CD14-positive monocyte (primary cell): ENCODE measurements around the gene PTGR2. TPM values are rescaled to one million over a fixed set of nuclear protein-coding genes. Genes with fewer than 3 reads are reported as not detected.

Experiments used
- DNase-seq, 3 donors: peaks; one replicate each; pipeline ENCODE4 v3.0.0-alpha.2; 2011 to 2022
- H2AFZ ChIP-seq: 2 replicates; pipeline ENCODE4 v1.6.0; 2012; ENCODE audit warnings: mild to moderate bottlenecking, low read depth, low read length, inconsistent platforms; ENCODE audit not compliant: insufficient read depth, poor library complexity, severe bottlenecking
- H3K27ac ChIP-seq, 2 donors: 1 replicate in 1 of 2; 2 replicates in 1 of 2; pipeline ENCODE4 v1.5.1; 2012 to 2013; ENCODE audit warnings: low read length in 2 of 2, control low read depth in 1 of 2, inconsistent platforms in 1 of 2, low read depth in 1 of 2, mild to moderate bottlenecking in 1 of 2
- H3K27me3 ChIP-seq, 2 donors: one replicate each; pipeline versions ENCODE4 v1.6.0 to v1.6.1; 2011 to 2013; ENCODE audit warnings: low read length in 2 of 2; ENCODE audit not compliant: control insufficient read depth in 2 of 2, insufficient read depth in 2 of 2
- H3K36me3 ChIP-seq, 2 donors: replicated peaks in 1 of 2; 1 replicate in 1 of 2; 2 replicates in 1 of 2; pipeline versions ENCODE4 v1.5.1 to v1.6.1; 2012 to 2013; ENCODE audit warnings: low read length in 2 of 2, control low read depth in 1 of 2, inconsistent platforms in 1 of 2, mild to moderate bottlenecking in 1 of 2; ENCODE audit not compliant: insufficient read depth in 2 of 2, control insufficient read depth in 1 of 2
- H3K4me1 ChIP-seq, 2 donors: 1 replicate in 1 of 2; 2 replicates in 1 of 2; pipeline versions ENCODE4 v1.5.1 to v1.6.1; 2012 to 2013; ENCODE audit warnings: low read length in 2 of 2, control low read depth in 1 of 2, inconsistent platforms in 1 of 2, mild to moderate bottlenecking in 1 of 2, moderate library complexity in 1 of 2; ENCODE audit not compliant: insufficient read depth in 2 of 2, control insufficient read depth in 1 of 2
- H3K4me2 ChIP-seq: replicated peaks from 2 replicates; pipeline ENCODE3; 2012; ENCODE audit warnings: low read length, moderate library complexity, mild to moderate bottlenecking; ENCODE audit not compliant: poor library complexity, severe bottlenecking; ENCODE audit errors: extremely low read depth
- H3K4me3 ChIP-seq, 3 experiments: fragments of 200-600 bp in 1 of 3; sonication (generic) in 1 of 3; replicated peaks in 1 of 3; 1 replicate in 2 of 3; 2 replicates in 1 of 3; pipeline ENCODE4 v1.5.1; 2011 to 2013; ENCODE audit warnings: low read length in 3 of 3, mild to moderate bottlenecking in 3 of 3, control low read depth in 2 of 3, low read depth in 2 of 3, inconsistent platforms in 1 of 3, moderate library complexity in 1 of 3
- H3K79me2 ChIP-seq: 2 replicates; pipeline ENCODE4 v1.6.0; 2012; ENCODE audit warnings: mild to moderate bottlenecking, control low read depth, inconsistent platforms, low read length, moderate library complexity; ENCODE audit not compliant: insufficient read depth
- H3K9ac ChIP-seq: 2 replicates; pipeline ENCODE4 v1.6.0; 2017; ENCODE audit warnings: low read length, mild to moderate bottlenecking; ENCODE audit not compliant: insufficient read depth, poor library complexity, severe bottlenecking
- H3K9me3 ChIP-seq, 2 donors: replicated peaks in 1 of 2; 1 replicate in 1 of 2; 2 replicates in 1 of 2; pipeline versions ENCODE4 v1.5.1 to v1.6.1; 2012 to 2013; ENCODE audit warnings: low read length in 2 of 2, control low read depth in 1 of 2; ENCODE audit not compliant: control insufficient read depth in 1 of 2, insufficient read depth in 1 of 2
- H4K20me1 ChIP-seq: 2 replicates; pipeline ENCODE4 v1.6.0; 2012; ENCODE audit warnings: mild to moderate bottlenecking, low read length, control low read depth, moderate library complexity; ENCODE audit not compliant: insufficient read depth
- H3K27ac Mint-ChIP-seq, 7 donors: one replicate each; pipeline ENCODE4 v1.8.0; 2020; ENCODE audit warnings: mild to moderate bottlenecking in 7 of 7, mixed read lengths in 7 of 7, moderate library complexity in 6 of 7, inconsistent platforms in 2 of 7
- H3K27me3 Mint-ChIP-seq, 3 donors: one replicate each; pipeline ENCODE4 v1.8.0; 2021 to 2022; ENCODE audit warnings: low read depth in 3 of 3, mild to moderate bottlenecking in 3 of 3, mixed read lengths in 3 of 3, moderate library complexity in 3 of 3, inconsistent platforms in 1 of 3
- H3K36me3 Mint-ChIP-seq, 2 donors: one replicate each; pipeline ENCODE4 v1.8.0; 2020; ENCODE audit warnings: mixed read lengths in 2 of 2, inconsistent platforms in 1 of 2, mild to moderate bottlenecking in 1 of 2
- H3K4me1 Mint-ChIP-seq: one replicate; pipeline ENCODE4 v1.8.0; 2020; ENCODE audit warnings: mild to moderate bottlenecking, mixed read lengths
- H3K4me3 Mint-ChIP-seq, 2 donors: one replicate each; pipeline ENCODE4 v1.8.0; 2020; ENCODE audit warnings: mild to moderate bottlenecking in 2 of 2, mixed read lengths in 2 of 2, moderate library complexity in 1 of 2
- H3K9me3 Mint-ChIP-seq, 7 donors: one replicate each; pipeline ENCODE4 v1.8.0; 2020 to 2022; ENCODE audit warnings: mixed read lengths in 7 of 7, mild to moderate bottlenecking in 6 of 7, moderate library complexity in 6 of 7, inconsistent platforms in 2 of 7
- CTCF ChIP-seq: fragments of 200-600 bp; IDR thresholded peaks from one replicate; pipeline ENCODE4 v1.8.0; 2022; ENCODE audit warnings: antibody characterized with exemption, mild to moderate bottlenecking
- WGBS: methylation state at CpG from one replicate; pipeline ENCODE4 v1.1.5; 2013; ENCODE audit warnings: missing lambda C conversion rate; ENCODE audit not compliant: insufficient coverage; 5-methylcytosine and 5-hydroxymethylcytosine counted together
- intact Hi-C, 2 donors: fragments of 100-400 bp; cut with micrococcal nuclease; formaldehyde crosslinking; loops; one replicate each; pipeline versions ENCODE4 v1.15.0 to v1.15.1; 2023
- polyA plus RNA-seq, 3 donors: library from polyadenylated mRNA; depleted of rRNA in 1 of 3; unstranded in 2 of 3; stranded (reverse) in 1 of 3; fragments of 300-500 nt in 2 of 3; fragments of >200 nt in 1 of 3; fragmentation: Illumina TruSeq in 2 of 3; gene quantifications; 1 replicate in 2 of 3; 2 replicates in 1 of 3; pipeline ENCODE4 v1.2.3, GENCODE V29; 2012 to 2021

PTGR2 gene
- polyA plus RNA-seq, 3 donors, result 1.1 to 3.8 (median 1.1) TPM

GRCh38 chr14:73833034-73833433, 18.6 kb upstream of the PTGR2 start:
- TF ChIP-seq CTCF, result no peak
- no peak overlapping the region for H3K27ac Mint-ChIP-seq
- H3K79me2 ChIP-seq, result no peaks in the 10 kb centered on the region
- intact Hi-C loops, result no loop called here
- H3K36me3 Mint-ChIP-seq, result no peaks in the 10 kb centered on the region
- peaks cover 0 to 2% (median 2%) of the 10 kb centered on the region in 3 donors for H3K27me3 Mint-ChIP-seq
- peaks cover 13% of the 10 kb centered on the region for H3K4me1 Mint-ChIP-seq
- no peak overlapping the region for H3K27ac ChIP-seq
- no peaks in the 10 kb centered on the region for H3K36me3 ChIP-seq
- no peak overlapping the region for H3K4me3 Mint-ChIP-seq
- H2AFZ ChIP-seq, result no peak overlapping the region
- H3K4me3 ChIP-seq, result no peak overlapping the region
- no CpG with 5 or more reads among the region's 1 CpG for WGBS
- no peak overlapping the region for H3K9ac ChIP-seq
- H3K9me3 Mint-ChIP-seq, result peaks cover 0 to 1% (median 0%) of the 10 kb centered on the region in 7 donors
- no peak for DNase-seq
- H3K9me3 ChIP-seq, result no peaks in the 10 kb centered on the region
- H3K4me2 ChIP-seq, result no peak overlapping the region
- H3K27me3 ChIP-seq, result no peaks in the 10 kb centered on the region
- H3K4me1 ChIP-seq, result peaks cover 4 to 5% of the 10 kb centered on the region in 2 donors
- H4K20me1 ChIP-seq, result no peaks in the 10 kb centered on the region

- H3K4me1 Mint-ChIP-seq, result peaks cover 13% of the 10 kb centered on the region
- Histone ChIP-seq H3K9ac (no peak overlapping the region), H3K4me3 (no peak overlapping the region), H3K9me3 (no peaks in the 10 kb centered on the region), H3K4me2 (no peak overlapping the region), H3K36me3 (no peaks in the 10 kb centered on the region), H4K20me1 (no peaks in the 10 kb centered on the region), H3K27me3 (no peaks in the 10 kb centered on the region), H3K79me2 (no peaks in the 10 kb centered on the region), H2AFZ (peak overlapping the region; percentile 28), H3K27ac (no peak overlapping the region), H3K4me1 (peaks cover 4 to 5% of the 10 kb centered on the region in 2 donors)
- H3K27me3 Mint-ChIP-seq, result peaks cover 0 to 5% (median 2%) of the 10 kb centered on the region in 3 donors
- no peak for TF ChIP-seq CTCF
- H3K27ac Mint-ChIP-seq, result peak overlapping the region in 1 of 7 donors; percentile 68
- no peak overlapping the region for H3K4me3 Mint-ChIP-seq
- 0% methylated on average over 1 of the region's 9 CpGs for WGBS
- peaks cover 0 to 1% (median 0%) of the 10 kb centered on the region in 7 donors for H3K9me3 Mint-ChIP-seq
- H3K36me3 Mint-ChIP-seq, result no peaks in the 10 kb centered on the region
- no peak for DNase-seq
- intact Hi-C loops, result loop anchor here in 1 of 2 donors (1.0 kb wide), 1 partner anchor 14 kb away; no protein-coding TSS in a partner anchor
Observed at GRCh38 chr14:73833530-73834260, 17.9 kb upstream of the PTGR2 start.
